Esophagus squamous epithelium (tissue), 5 donors: ENCODE data around the gene NDC1. TPM values are rescaled to one million over a fixed set of nuclear protein-coding genes. Genes with fewer than 3 reads are reported as not detected.

ENCODE experiments used
- DNase-seq: peaks from one replicate; lab custom pipeline; 2025; lab: John Stamatoyannopoulos, UW
- H3K27ac ChIP-seq, 4 donors: fragments of 200-600 bp; sonication (generic); one replicate each; pipeline ENCODE4 v1.5.1; 2016 to 2019; ENCODE audit warnings: mild to moderate bottlenecking in 1 of 4
- H3K27me3 ChIP-seq, 4 donors: fragments of 200-600 bp; sonication (generic); 1 replicate in 3 of 4; 2 replicates in 1 of 4; pipeline versions ENCODE4 v1.5.1 to v1.6.0; 2017 to 2021; ENCODE audit warnings: antibody characterized with exemption in 1 of 4
- H3K36me3 ChIP-seq, 3 donors: fragments of 200-600 bp; sonication (generic); one replicate each; pipeline ENCODE4 v1.5.1; 2016 to 2019
- H3K4me1 ChIP-seq, 3 donors: fragments of 200-600 bp; sonication (generic); one replicate each; pipeline ENCODE4 v1.5.1; 2017 to 2019
- H3K4me3 ChIP-seq, 4 donors: fragments of 200-600 bp; sonication (generic); 1 replicate in 3 of 4; 2 replicates in 1 of 4; pipeline ENCODE4 v1.5.1; 2016 to 2019; ENCODE audit warnings: mild to moderate bottlenecking in 2 of 4, moderate library complexity in 1 of 4
- H3K9me3 ChIP-seq, 3 donors: fragments of 200-600 bp; sonication (generic); one replicate each; pipeline ENCODE4 v1.5.1; 2016 to 2019
- CTCF ChIP-seq, 6 experiments: fragments of 450-650 bp in 4 of 6; fragments of 200-600 bp in 2 of 6; sonication (generic) in 2 of 6; IDR thresholded peaks; one replicate each; pipeline ENCODE4 v1.5.1; 2016 to 2019; ENCODE audit warnings: antibody characterized with exemption in 6 of 6, mild to moderate bottlenecking in 4 of 6, moderate library complexity in 4 of 6
- POLR2A ChIP-seq, 4 donors: fragments of 450-650 bp; IDR thresholded peaks; one replicate each; pipeline ENCODE4 v1.6.1; 2017; ENCODE audit warnings: antibody characterized with exemption in 4 of 4, mild to moderate bottlenecking in 4 of 4, moderate library complexity in 3 of 4
- WGBS, 2 donors: methylation state at CpG; one replicate each; pipeline ENCODE4 v1.1.5; 2018; 5-methylcytosine and 5-hydroxymethylcytosine counted together
- intact Hi-C: fragments of 100-400 bp; cut with DNase I; formaldehyde crosslinking; loops from one replicate; pipeline ENCODE4 v1.15.0; 2022
- total RNA-seq, 4 donors: library from RNA; depleted of rRNA; stranded (reverse); fragments of >200 nt; gene quantifications; one replicate each; pipeline ENCODE4 v1.1.0, GENCODE V29; 2016
- donor health status: DM: yes; HTN: yes; CAD: no.

NDC1 gene
- total RNA-seq, 4 donors from 2014 or later: 7.2 to 29.1 (median 21.0) TPM

GRCh38 chr1:53783056-53783455 is 55.0 kb downstream of the NDC1 start:
- Histone ChIP-seq H3K9me3 (no peaks in the 10 kb centered on the region), H3K27me3 (no peaks in the 10 kb centered on the region), H3K36me3 (peaks cover 0 to 75% (median 0%) of the 10 kb centered on the region in 3 donors), H3K4me1 (no peaks in the 10 kb centered on the region), H3K4me3 (no peak overlapping the region), H3K27ac (no peak overlapping the region)
- TF ChIP-seq CTCF (IDR thresholded peaks at IDR 0.05) (no peak), POLR2A (IDR thresholded peaks at IDR 0.05) (no peak)
- no peak for DNase-seq
- intact Hi-C loops: no loop called here
- WGBS, 2 donors: 73 to 88% methylated on average over 1 of the region's 1 CpG

- no peak overlapping the region for H3K4me3 ChIP-seq
- H3K4me1 ChIP-seq: no peaks in the 10 kb centered on the region
- peaks cover 0 to 76% (median 0%) of the 10 kb centered on the region in 3 donors for H3K36me3 ChIP-seq
- H3K27me3 ChIP-seq: no peaks in the 10 kb centered on the region
- H3K27ac ChIP-seq: no peak overlapping the region
- no peak for TF ChIP-seq CTCF (IDR thresholded peaks at IDR 0.05)
- TF ChIP-seq POLR2A (IDR thresholded peaks at IDR 0.05): no peak
- intact Hi-C loops: no loop called here
- no peak for DNase-seq
- WGBS, 2 donors: 69 to 84% methylated on average over 3 of the region's 3 CpGs
- H3K9me3 ChIP-seq: no peaks in the 10 kb centered on the region
Observed at GRCh38 chr1:53781654-53782053, 56.4 kb downstream of the NDC1 start.

GRCh38 chr1:53777272-53777671 is 60.8 kb downstream of the NDC1 start:
- no peak overlapping the region for H3K4me3 ChIP-seq
- intact Hi-C loops: no loop called here
- H3K4me1 ChIP-seq: no peaks in the 10 kb centered on the region
- peaks cover 0 to 39% (median 0%) of the 10 kb centered on the region in 3 donors for H3K36me3 ChIP-seq
- no peaks in the 10 kb centered on the region for H3K27me3 ChIP-seq
- no peaks in the 10 kb centered on the region for H3K9me3 ChIP-seq
- TF ChIP-seq CTCF (IDR thresholded peaks at IDR 0.05) (no peak), POLR2A (IDR thresholded peaks at IDR 0.05) (no peak)
- no peak overlapping the region for H3K27ac ChIP-seq
- 91 to 97% methylated on average over 1 of the region's 1 CpG for WGBS, 2 donors
- no peak for DNase-seq

GRCh38 chr1:53771648-53772047 is 66.4 kb downstream of the NDC1 start:
- H3K27me3 ChIP-seq: no peaks in the 10 kb centered on the region
- no peak overlapping the region for H3K27ac ChIP-seq
- 70 to 88% methylated on average over 2 of the region's 2 CpGs for WGBS, 2 donors
- H3K4me1 ChIP-seq: peaks cover 0 to 3% (median 0%) of the 10 kb centered on the region in 3 donors
- H3K36me3 ChIP-seq: peaks cover 0 to 41% (median 0%) of the 10 kb centered on the region in 3 donors
- DNase-seq: no peak
- H3K4me3 ChIP-seq: no peak overlapping the region
- H3K9me3 ChIP-seq: no peaks in the 10 kb centered on the region
- intact Hi-C loops: no loop called here
- TF ChIP-seq POLR2A (IDR thresholded peaks at IDR 0.05) (no peak), CTCF (IDR thresholded peaks at IDR 0.05) (no peak)

GRCh38 chr1:53769780-53770179 is 68.3 kb downstream of the NDC1 start:
- peaks cover 0 to 6% (median 0%) of the 10 kb centered on the region in 3 donors for H3K4me1 ChIP-seq
- intact Hi-C loops: no loop called here

More at GRCh38 chr1:53769780-53770179, 68.3 kb downstream of the NDC1 start:
- DNase-seq: no peak
- Histone ChIP-seq H3K9me3 (no peaks in the 10 kb centered on the region), H3K27me3 (no peaks in the 10 kb centered on the region), H3K4me3 (no peak overlapping the region), H3K36me3 (peaks cover 0 to 39% (median 0%) of the 10 kb centered on the region in 3 donors), H3K27ac (no peak overlapping the region)
- WGBS, 2 donors: 85 to 95% methylated on average over 1 of the region's 1 CpG
- TF ChIP-seq CTCF (IDR thresholded peaks at IDR 0.05) (no peak), POLR2A (IDR thresholded peaks at IDR 0.05) (no peak)
